HuH-7 (cell line): ENCODE results near the gene MAGI1.
A peak's percentile ranks its signal among the peaks of the same experiment; 100 is the strongest.
"Not testable (repeated sequence)": the region's sequence is repeated elsewhere in the genome, so short reads cannot be mapped to it uniquely, and the experiment has no call there.

ENCODE experiments used
- DNase-seq: peaks from one replicate; pipeline ENCODE4 v3.0.0; 2011; ENCODE audit warnings: low spot score

Gene MAGI1

DNA sequence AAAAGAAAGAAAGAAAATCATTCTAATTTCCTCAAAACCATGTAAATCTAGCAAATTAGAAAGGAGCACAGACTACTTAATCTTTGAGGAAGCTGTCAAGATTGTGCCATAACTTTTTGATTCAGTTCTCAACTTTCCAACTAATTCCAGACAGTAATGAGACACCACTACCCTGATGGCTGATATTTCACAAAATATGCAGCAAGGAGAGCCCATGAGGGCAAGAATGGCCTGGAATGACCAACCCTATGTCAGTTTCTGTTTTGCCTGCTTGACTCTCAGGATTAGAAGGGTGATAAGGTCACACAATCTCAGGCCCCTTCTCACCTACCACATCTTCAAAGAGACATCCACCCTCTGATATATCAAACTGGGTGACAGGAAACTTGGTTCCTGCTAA is 134.7 kb downstream of the MAGI1 start:
- DNase-seq, result no peak

DNA sequence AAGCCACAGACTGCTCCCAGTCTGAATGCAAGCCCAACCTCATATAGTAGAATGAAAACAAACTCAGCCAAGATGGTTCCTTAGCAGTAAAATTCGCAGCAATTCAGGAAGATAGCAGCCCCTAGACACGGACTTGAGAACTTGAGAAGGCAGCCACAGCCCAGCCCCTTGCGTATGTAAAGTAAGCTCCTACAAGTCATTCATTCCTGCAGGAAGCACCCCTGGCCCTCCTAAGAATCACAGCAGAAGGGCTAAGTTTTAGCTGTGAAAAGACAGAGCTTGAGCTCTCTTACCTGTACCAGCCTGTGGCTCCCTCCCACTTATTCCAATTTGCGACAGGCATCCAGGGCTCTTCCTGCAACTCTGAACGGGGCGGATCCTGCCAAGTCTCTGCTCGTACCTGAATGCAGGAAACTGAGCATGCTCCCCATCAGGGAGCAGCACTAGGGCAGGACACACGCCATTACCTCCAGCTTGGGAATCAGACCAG is 136.4 kb downstream of the MAGI1 start:
- no peak for DNase-seq

DNA sequence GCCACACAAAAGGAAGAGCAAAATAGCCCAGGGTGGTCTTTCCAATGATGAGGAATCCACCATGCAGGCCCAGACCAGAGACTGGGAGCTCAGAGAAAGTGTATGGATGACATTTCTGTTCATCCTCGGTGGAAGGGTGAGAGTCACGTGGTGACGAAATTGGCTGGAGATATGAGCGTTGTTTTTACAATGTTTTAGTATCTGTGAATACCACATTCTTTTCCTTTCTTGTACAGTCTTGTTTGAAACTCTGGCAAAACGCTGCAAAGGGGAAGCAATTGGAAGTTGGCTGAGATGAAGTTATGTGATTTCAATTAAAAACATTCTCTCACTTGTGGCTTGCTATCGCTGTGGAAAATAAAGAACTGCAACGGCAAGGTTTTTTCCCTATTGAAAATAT is 137.5 kb downstream of the MAGI1 start:
- no peak for DNase-seq

DNA sequence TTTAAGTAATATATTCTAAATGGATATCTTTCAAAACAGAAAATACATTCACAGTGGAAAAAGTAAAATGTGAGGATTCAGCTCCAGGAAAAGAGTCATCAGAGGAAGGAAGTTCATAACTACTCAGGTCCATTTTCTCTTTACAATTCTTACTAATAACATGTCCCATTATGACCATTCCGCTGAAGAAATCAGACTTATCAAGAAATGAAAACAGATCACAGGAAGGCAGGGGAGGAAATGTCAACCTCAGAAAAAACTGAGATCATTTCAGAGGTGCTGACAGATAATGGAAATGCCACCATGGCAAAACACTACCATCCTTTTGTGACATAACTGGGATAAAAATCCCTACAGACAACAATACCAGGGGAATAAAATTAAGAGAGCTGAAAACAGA is 139.5 kb downstream of the MAGI1 start:
- no peak for DNase-seq

DNA sequence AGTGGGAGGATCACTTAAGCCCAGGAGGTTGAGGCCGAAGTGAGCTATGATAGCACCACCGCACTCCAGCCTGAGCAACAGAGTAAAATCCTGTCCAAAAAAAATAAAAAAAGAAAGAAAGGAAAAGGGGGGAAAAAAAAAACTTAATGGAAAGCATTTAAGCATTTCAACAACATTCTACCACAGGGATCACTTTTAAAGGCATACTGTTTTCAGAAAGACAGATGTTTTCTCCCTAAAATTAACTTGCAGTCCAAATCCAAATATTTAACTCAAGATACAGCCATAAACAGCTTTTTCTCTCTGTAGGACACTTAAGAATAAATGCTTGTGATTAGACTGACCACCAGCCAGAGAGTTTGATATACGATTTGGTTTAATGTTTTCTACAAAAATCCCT is 141.0 kb downstream of the MAGI1 start:
- DNase-seq, result no peak

DNA sequence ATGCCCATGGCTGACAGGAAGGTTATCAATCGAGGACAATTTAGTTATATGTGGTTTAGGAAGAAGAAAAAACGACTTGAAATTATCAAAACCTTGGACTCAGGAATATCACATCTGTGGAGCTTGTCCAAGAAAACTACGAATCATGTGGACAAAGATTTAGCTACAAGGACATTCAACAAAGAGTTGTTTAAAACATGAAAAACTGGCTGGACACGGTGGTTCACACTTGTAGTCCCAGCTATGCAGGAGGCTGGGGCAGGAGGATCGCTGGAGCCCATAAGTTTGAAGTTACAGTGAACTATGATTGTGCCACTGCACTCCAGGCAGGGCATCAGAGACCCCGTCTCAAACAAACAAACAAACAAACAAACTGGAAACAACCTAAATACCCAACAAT is 142.4 kb downstream of the MAGI1 start:
- no peak for DNase-seq

- DNase-seq, result no peak
These were observed 143.9 kb downstream of the MAGI1 start for GRCh38 chr3:65894679-65895453.

DNA sequence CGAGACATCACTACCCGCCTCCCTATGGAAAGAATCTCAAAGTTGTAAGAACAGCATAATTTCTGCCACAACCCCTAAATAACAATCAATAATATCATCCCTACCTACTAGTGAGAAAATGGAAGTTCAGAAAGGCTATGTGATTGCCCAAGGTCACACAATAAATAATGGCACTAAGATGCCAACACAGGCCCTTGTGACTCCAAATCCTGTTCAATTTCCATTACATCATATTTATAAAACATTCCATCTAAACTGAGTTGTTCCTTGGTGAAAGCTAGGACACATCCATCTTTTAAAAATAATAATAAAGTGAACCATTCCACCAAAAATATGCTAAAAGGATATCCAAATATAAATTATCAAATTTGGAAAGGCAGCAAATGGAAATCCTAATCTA is 144.6 kb downstream of the MAGI1 start:
- DNase-seq, result no peak

DNA sequence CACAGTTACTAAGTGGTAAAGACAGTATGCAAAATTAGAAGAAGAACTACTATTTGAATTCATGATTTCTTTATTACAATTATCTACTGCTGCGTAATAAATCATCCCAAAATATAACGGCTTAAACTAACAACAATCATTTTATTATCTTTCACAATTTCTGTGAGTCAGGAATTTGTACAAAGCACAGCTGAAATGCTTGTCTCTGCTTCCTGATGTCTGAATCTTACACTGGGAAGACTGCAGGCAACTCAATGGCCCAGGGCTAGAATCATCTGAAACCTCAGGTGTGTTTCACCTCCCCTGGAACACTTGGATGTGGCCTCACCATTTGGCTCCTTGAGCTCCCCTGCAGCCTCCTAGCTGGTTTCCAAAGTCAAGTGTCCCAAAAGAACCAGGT is 145.1 kb downstream of the MAGI1 start:
- no peak for DNase-seq

GRCh38 chr3:65891477-65891876 is 147.2 kb downstream of the MAGI1 start:
- not testable (repeated sequence) for DNase-seq

GRCh38 chr3:65890328-65890727 is 148.4 kb downstream of the MAGI1 start:
- DNase-seq, result no peak

DNA sequence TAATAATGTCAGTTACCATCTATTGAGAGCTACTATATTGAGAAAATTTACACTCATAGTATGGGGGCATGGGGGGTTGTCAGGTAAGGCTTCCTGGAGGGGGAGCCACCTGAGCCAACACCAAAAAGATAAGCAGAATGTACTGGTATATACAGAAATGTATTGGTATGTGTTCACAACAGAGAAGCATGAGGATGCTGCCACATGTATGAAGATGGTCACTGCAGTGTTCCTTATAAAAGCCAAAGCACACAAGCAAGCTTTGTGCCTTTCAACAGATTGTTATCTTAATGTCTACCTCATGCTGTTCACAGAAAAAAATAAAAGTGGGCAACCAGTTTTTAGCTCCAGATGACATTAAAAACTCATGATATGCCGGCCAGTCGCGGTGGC is 149.0 kb downstream of the MAGI1 start:
- DNase-seq, result no peak

- no peak for DNase-seq
These were observed 149.6 kb downstream of the MAGI1 start for GRCh38 chr3:65888980-65889706.

DNA sequence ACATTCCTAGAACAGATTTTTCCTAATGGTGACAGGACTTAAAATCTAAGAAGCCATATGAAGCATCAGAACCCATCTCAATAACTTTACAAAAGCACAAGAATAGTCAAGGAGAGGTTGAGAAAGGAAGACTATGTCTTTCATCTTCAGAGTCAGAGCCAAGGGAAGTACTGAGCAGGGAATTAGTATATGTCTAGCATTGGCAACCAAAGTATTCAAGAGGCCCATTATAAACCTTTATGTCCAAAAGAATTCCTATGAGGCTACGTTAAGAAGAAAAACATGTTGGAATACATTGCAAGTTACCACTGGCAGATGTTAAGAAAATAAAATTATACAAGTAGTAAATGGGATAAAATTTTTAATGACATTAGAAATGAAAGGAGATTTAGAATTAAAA is 150.5 kb downstream of the MAGI1 start:
- DNase-seq, result no peak

DNA sequence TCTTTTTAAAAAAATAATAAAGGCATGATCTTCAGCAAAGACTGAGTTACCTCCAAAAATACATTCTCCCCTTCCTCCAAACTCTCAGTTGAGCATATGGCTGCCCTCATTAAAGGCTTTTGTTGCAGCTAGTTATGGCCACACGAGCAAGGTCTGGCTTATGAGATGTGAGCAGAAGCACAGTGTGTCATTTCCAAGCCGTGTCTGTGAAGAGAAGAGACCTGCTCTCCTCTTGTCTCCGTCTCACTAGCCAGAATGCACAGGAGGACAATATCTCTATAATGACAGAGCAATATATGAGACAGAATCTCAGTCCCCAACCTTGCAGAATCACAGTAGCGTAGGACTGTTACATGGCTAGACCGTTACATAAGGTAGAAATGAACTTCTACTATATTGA is 152.3 kb downstream of the MAGI1 start:
- DNase-seq, result no peak

DNA sequence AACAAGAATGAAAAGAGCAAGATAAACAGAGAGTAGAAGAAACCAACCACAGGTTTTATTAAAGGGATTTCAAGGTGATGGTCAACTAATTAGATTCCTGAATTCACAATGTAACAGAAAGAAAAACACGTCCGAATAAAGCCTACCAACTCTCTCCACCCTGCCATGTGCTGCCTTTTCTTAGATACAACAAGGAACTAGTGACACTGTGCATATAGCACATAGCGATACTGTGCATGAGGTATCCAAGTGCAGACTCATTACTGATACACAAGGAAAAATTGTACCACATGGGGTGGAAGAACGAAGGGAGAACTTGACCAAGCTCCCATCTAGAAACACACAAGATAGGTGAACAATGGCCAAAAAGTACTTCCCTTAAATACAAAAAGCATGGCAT is 154.6 kb downstream of the MAGI1 start:
- no peak for DNase-seq

DNA sequence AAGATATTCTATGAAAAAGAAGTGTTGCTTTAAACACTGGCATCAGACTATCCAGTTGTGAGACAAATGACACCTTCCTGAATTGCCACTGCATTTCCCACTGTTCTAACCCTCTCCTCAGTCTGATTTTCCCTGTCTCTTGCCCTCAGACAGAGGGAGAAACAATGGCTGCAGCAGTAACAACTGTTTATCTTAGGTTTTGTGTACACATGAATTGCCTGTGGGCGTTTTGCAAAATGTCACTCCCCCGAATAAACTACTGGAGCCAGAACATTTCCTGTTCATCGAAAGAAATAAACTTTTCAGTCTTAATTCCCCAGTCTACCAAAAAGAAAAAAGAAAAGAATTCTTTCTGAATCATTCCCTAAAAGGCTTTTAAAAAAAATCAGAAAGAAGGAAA is 155.1 kb downstream of the MAGI1 start:
- peak; percentile 19 for DNase-seq

GRCh38 chr3:65880350-65880749 is 158.4 kb downstream of the MAGI1 start:
- no peak for DNase-seq

- DNase-seq, result no peak
These were observed 159.3 kb downstream of the MAGI1 start for GRCh38 chr3:65879372-65879771.

GRCh38 chr3:65878831-65879230 is 159.9 kb downstream of the MAGI1 start:
- DNase-seq, result no peak

DNA sequence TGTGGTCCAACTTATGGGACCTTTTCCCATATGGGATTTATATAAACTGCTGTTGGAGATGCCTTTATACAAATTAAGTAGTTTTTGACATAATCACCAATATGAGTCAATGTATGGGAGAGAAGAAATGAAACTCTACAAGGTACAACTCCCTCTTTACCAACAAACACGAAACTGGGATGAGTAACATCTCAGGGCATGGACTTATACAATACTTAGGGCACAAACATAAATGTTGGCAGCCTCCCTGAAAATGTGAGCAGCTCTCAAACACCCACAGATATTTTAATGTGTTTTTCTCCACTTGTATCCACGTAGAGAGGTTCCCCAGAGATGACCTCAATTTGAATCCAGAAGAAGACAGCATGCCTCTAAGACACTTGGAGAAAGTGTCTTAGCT is 161.6 kb downstream of the MAGI1 start:
- DNase-seq, result no peak

GRCh38 chr3:65876028-65876420 is 162.7 kb downstream of the MAGI1 start:
- no peak for DNase-seq

- no peak for DNase-seq
These were observed 163.2 kb downstream of the MAGI1 start for GRCh38 chr3:65875393-65876027.
